ENCODE results near the gene TMX2.

DNA sequence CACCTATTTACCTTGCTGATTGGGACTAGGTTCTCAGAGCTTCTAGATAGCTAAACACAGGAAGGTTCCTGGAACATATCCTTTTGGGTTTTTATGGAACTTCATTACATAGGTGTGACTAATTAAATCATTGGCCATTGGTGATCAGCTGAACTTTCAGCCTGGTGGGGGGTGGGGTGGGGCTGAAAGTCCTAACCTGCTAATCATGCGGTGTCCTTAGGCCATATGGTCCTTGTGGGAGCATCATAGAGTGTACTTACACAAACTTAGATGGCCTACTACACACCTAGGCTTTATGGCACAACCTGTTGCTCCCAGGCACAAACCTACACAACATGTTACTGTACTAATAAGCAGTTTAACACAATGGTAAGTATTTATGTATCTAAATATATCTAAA lies 20.3 kb downstream of the TMX2 start:
- no peak for TF ChIP-seq EZH2 (IDR thresholded peaks at IDR 0.05)
- TF ChIP-seq POLR2AphosphoS5 (IDR thresholded peaks at IDR 0.05; ENCODE audit: borderline replicate concordance, low read depth, low read length), result no peak
